Measurements from ENCODE around the gene NPAS2.

Gene NPAS2

GRCh38 chr2:100812573-100812972 is 7.4 kb upstream of the NPAS2 start:
- TF ChIP-seq, protein P1, sequence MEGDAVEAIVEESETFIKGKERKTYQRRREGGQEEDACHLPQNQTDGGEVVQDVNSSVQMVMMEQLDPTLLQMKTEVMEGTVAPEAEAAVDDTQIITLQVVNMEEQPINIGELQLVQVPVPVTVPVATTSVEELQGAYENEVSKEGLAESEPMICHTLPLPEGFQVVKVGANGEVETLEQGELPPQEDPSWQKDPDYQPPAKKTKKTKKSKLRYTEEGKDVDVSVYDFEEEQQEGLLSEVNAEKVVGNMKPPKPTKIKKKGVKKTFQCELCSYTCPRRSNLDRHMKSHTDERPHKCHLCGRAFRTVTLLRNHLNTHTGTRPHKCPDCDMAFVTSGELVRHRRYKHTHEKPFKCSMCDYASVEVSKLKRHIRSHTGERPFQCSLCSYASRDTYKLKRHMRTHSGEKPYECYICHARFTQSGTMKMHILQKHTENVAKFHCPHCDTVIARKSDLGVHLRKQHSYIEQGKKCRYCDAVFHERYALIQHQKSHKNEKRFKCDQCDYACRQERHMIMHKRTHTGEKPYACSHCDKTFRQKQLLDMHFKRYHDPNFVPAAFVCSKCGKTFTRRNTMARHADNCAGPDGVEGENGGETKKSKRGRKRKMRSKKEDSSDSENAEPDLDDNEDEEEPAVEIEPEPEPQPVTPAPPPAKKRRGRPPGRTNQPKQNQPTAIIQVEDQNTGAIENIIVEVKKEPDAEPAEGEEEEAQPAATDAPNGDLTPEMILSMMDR (IDR thresholded peaks at IDR 0.05; ENCODE audit: poor library complexity, severe bottlenecking): no peak
- H3K36me3 ChIP-seq (ENCODE audit: low read depth): no peaks in the 10 kb centered on the region

DNA sequence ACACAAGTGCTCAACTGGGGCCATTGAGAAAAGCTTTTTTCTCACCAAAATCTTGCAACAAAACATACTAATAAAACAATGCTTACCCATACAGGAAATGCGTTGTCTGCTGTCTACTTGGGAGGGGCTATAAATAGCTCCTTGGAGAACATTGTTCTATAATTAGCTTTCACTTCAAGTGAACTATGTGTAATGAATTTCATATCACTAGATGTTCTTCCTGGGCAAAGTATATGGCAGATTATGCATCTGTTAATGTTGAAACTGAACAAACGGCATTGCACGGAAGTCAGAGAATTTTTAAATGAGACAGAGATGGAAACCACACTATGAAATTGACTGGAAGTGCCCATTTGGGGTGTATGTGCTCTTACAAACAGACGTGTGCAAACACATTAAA is 6.4 kb upstream of the NPAS2 start:
- H3K4me3 ChIP-seq (ENCODE audit: severe bottlenecking): no peak overlapping the region
- ATAC-seq (ENCODE audit: low read depth) (peak; percentile 51; the same call in 2 of the 3 replicates), DNase-seq (ENCODE audit: low spot score) (no peak)
- no peaks in the 10 kb centered on the region for H3K36me3 ChIP-seq (ENCODE audit: low read depth)
- H3K27ac ChIP-seq (ENCODE audit: poor library complexity, severe bottlenecking): no peak overlapping the region
- H3K9me3 ChIP-seq (ENCODE audit: severe bottlenecking): no peaks in the 10 kb centered on the region
- peaks cover 20% of the 10 kb centered on the region for H3K4me1 ChIP-seq (ENCODE audit: insufficient read depth, poor library complexity, severe bottlenecking)
- H3K27me3 ChIP-seq (ENCODE audit: insufficient read depth, poor library complexity, severe bottlenecking): no peaks in the 10 kb centered on the region
- TF ChIP-seq, protein P1 (IDR thresholded peaks at IDR 0.05; ENCODE audit: poor library complexity, severe bottlenecking): no peak

More at GRCh38 chr2:100812573-100812972, 7.4 kb upstream of the NPAS2 start:
- Histone ChIP-seq H3K27me3 (ENCODE audit: insufficient read depth, poor library complexity, severe bottlenecking) (no peaks in the 10 kb centered on the region), H3K4me1 (ENCODE audit: insufficient read depth, poor library complexity, severe bottlenecking) (peaks cover 12% of the 10 kb centered on the region), H3K9me3 (ENCODE audit: severe bottlenecking) (no peaks in the 10 kb centered on the region), H3K4me3 (ENCODE audit: severe bottlenecking) (no peak overlapping the region), H3K27ac (ENCODE audit: poor library complexity, severe bottlenecking) (no peak overlapping the region)
- ATAC-seq (ENCODE audit: low read depth) (no peak), DNase-seq (ENCODE audit: low spot score) (no peak)

DNA sequence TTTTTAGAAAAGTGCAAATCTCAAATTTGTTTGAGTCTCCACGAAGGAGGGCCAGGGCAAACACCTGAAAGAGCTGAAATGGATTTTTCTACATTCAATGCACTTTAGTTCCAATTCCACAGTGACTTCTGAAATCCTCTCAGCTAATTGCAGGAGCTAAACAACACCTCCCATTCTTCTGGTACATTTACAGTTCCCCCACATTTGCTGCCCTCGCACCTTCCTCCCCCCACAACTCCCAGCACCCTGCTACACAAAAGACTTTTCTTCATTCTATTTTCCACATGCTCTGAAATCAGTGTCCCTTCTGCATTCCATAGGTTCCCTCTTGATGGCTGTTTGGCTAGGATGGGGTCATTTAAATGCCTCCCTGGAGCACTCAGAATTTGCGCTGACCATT is 5.9 kb upstream of the NPAS2 start:
- Histone ChIP-seq H3K4me3 (ENCODE audit: severe bottlenecking) (no peak overlapping the region), H3K27me3 (ENCODE audit: insufficient read depth, poor library complexity, severe bottlenecking) (no peaks in the 10 kb centered on the region), H3K9me3 (ENCODE audit: severe bottlenecking) (no peaks in the 10 kb centered on the region), H3K36me3 (ENCODE audit: low read depth) (no peaks in the 10 kb centered on the region), H3K4me1 (ENCODE audit: insufficient read depth, poor library complexity, severe bottlenecking) (peaks cover 20% of the 10 kb centered on the region), H3K27ac (ENCODE audit: poor library complexity, severe bottlenecking) (no peak overlapping the region)
- TF ChIP-seq, protein P1 (IDR thresholded peaks at IDR 0.05; ENCODE audit: poor library complexity, severe bottlenecking): no peak
- DNase-seq (ENCODE audit: low spot score): no peak
- no peak for ATAC-seq (ENCODE audit: low read depth)

GRCh38 chr2:100814453-100814852 is 5.5 kb upstream of the NPAS2 start:
- TF ChIP-seq, protein P1 (IDR thresholded peaks at IDR 0.05; ENCODE audit: poor library complexity, severe bottlenecking): no peak
- ATAC-seq (ENCODE audit: low read depth) (no peak), DNase-seq (ENCODE audit: low spot score) (no peak)
- Histone ChIP-seq H3K4me1 (ENCODE audit: insufficient read depth, poor library complexity, severe bottlenecking) (peaks cover 20% of the 10 kb centered on the region), H3K27ac (ENCODE audit: poor library complexity, severe bottlenecking) (no peak overlapping the region), H3K27me3 (ENCODE audit: insufficient read depth, poor library complexity, severe bottlenecking) (no peaks in the 10 kb centered on the region), H3K9me3 (ENCODE audit: severe bottlenecking) (no peaks in the 10 kb centered on the region), H3K36me3 (ENCODE audit: low read depth) (no peaks in the 10 kb centered on the region), H3K4me3 (ENCODE audit: severe bottlenecking) (no peak overlapping the region)

- peaks cover 29% of the 10 kb centered on the region for H3K4me1 ChIP-seq (ENCODE audit: insufficient read depth, poor library complexity, severe bottlenecking)
- DNase-seq (ENCODE audit: low spot score) (no peak), ATAC-seq (ENCODE audit: low read depth) (no peak)
- TF ChIP-seq, protein P1 (IDR thresholded peaks at IDR 0.05; ENCODE audit: poor library complexity, severe bottlenecking): no peak
- no peaks in the 10 kb centered on the region for H3K9me3 ChIP-seq (ENCODE audit: severe bottlenecking)
- no peak overlapping the region for H3K4me3 ChIP-seq (ENCODE audit: severe bottlenecking)
- H3K27ac ChIP-seq (ENCODE audit: poor library complexity, severe bottlenecking): peak overlapping the region; percentile 68
- H3K27me3 ChIP-seq (ENCODE audit: insufficient read depth, poor library complexity, severe bottlenecking): no peaks in the 10 kb centered on the region
- H3K36me3 ChIP-seq (ENCODE audit: low read depth): no peaks in the 10 kb centered on the region
Observed at GRCh38 chr2:100817388-100817985, 2.5 kb upstream of the NPAS2 start.
